NCI-H2196 (cell line): ENCODE results near the gene LCE3B.

ENCODE experiments used
- DNase-seq: peaks from one replicate; lab custom pipeline; 2025; ENCODE audit not compliant: unreplicated experiment; lab: John Stamatoyannopoulos, UW

The LCE3B gene

GRCh38 chr1:152657677-152658076 lies 44.1 kb downstream of the LCE3B start:
- no peak for DNase-seq

DNA sequence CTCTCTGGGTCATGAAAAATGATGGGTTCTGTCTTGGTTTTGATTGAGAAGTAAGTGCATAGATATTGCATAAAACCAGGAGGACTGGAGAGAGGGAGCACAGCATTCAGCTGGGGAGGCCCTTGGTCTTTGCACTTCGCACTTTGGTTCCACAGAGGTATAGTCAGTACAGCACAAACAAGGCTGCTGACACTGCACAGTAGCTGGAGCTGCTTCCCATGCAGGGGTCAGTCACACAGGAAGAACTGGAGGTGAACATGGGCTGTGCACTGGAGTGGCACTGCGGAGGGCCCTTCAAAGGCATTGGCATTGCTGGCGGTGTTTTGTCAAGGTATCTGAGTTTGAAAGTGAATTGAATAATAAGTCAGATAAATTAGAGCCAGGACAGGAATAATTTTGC lies 45.0 kb downstream of the LCE3B start:
- no peak for DNase-seq

DNA sequence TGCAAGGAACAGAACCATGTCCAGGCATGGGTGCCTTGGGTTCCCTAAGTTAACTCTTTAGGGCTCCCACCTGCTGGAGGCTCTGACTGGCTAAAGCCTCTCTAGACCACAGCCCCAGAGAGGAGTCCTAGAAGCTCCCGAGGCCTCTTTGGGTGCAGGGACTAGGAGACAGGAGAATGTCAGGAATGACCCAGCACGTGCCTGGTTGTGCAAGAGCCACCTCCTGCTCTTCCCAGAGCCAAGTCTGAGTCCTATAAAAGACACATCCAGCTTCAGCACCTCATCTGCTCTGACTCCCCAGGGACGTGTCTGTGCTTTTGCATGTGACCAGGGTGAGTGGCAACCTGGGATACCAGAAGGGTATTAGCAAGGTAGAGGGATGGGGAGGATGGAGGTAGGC lies 49.5 kb downstream of the LCE3B start, which contains the start of gene LCE2D:
Gene LCE2D (plus strand): TSS at position 283 of the 400 bp plus-strand sequence. CDS start 726 bp downstream, outside the sequence.
- DNase-seq, result no peak
